ENCODE measurements around the gene SH2D2A.

DNA sequence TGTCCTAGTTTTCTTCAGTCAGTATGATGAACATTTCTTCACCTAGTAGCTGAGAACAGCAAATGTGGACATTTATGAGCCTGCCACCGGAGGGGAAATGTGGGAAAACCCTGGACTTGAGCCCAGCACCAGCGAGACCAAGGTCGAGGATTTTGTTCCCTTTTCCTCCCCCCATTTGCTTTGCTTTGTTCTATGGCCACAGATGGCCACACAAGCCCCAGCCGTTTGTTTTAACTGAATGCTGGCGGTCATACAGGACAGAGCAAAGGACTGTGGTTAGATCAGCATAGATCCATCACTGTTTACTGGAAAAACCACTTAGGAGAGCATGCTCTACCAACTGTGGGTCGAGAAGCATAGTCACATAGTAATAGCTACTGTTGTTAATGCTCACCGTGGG is 20.9 kb downstream of the SH2D2A start:
- TF ChIP-seq, protein P1, sequence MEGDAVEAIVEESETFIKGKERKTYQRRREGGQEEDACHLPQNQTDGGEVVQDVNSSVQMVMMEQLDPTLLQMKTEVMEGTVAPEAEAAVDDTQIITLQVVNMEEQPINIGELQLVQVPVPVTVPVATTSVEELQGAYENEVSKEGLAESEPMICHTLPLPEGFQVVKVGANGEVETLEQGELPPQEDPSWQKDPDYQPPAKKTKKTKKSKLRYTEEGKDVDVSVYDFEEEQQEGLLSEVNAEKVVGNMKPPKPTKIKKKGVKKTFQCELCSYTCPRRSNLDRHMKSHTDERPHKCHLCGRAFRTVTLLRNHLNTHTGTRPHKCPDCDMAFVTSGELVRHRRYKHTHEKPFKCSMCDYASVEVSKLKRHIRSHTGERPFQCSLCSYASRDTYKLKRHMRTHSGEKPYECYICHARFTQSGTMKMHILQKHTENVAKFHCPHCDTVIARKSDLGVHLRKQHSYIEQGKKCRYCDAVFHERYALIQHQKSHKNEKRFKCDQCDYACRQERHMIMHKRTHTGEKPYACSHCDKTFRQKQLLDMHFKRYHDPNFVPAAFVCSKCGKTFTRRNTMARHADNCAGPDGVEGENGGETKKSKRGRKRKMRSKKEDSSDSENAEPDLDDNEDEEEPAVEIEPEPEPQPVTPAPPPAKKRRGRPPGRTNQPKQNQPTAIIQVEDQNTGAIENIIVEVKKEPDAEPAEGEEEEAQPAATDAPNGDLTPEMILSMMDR (conservative IDR thresholded peaks at IDR 0.05; ENCODE audit: low read length): no peak
- TF ChIP-seq EZH2phosphoT487 (IDR thresholded peaks at IDR 0.05; ENCODE audit: borderline replicate concordance, low read depth, low read length): no peak
